ENCODE data around the gene ICAM2.
A peak's percentile ranks its signal among the peaks of the same experiment; 100 is the strongest.
"Not testable (repeated sequence)": the region's sequence is repeated elsewhere in the genome, so short reads cannot be mapped to it uniquely, and the experiment has no call there.

ICAM2 gene

DNA sequence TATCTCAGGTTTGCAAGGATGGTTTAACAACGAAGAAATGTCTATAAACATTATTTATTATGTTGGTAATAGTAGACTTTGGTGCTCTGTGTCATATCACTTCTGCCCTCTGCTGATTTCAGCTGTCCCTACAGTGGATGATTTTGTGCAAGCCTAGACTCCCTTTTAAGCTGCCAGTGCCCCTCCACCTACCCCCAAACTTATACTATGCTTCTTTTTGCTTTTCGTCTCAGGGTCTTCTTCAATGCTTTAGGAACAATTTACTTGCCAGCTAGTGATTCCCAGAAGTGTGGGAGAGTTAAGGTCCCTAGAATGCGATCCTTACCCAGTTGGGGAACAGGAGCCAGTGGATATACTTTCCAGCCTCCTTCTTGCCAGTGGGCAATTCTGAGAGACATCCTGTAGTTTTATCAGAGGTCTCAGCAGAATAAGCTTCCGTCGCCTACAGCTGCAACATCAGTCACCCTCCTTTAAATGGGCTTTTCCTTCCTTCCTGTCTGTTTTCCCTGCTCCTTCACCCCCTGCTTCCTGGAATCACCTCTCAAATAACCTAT is 4.1 kb downstream of the ICAM2 start:
- peak overlapping the region in 1 of 2 donors; percentile 31 for H3K9ac ChIP-seq (ENCODE audit: low read depth in 1 of 2, low read length in 2 of 2)

DNA sequence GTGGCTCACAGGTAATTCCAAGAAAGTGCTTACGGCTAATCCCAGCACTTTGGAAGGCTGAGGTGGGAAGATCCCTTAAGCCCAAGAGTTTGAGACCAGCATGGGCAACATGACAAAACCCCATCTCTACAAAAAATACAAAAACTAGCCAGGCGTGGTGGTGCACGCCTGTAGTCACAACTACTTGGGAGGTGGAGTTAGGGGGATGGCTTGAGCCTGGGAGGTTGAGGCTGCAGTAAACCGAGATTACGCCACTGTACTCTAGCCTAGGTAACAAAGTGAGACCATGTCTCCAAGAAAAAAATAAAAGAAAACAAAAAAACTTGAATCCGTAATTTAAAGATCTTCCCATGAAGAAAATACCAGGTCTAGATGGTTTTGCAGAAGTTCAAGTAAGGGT is 5.0 kb downstream of the ICAM2 start:
- H3K4me1 ChIP-seq (ENCODE audit: control insufficient read depth in 2 of 2, insufficient read depth in 2 of 2, low read length in 2 of 2): peaks cover 4% of the 10 kb centered on the region in 2 donors
- no peaks in the 10 kb centered on the region for H3K27me3 ChIP-seq (ENCODE audit: control insufficient read depth in 2 of 2, insufficient read depth in 2 of 2, low read length in 2 of 2)
- peak overlapping the region in 1 of 2 donors; percentile 24 for H3K27ac ChIP-seq (ENCODE audit: low read depth in 2 of 2, low read length in 2 of 2)
- no peaks in the 10 kb centered on the region for H3K36me3 ChIP-seq (ENCODE audit: control insufficient read depth in 2 of 2, insufficient read depth in 2 of 2, low read length in 2 of 2)
- H3K4me3 ChIP-seq (ENCODE audit: low read length in 2 of 2): no peak overlapping the region
- H3K9me3 ChIP-seq (ENCODE audit: control insufficient read depth in 2 of 2, low read length in 2 of 2): no peaks in the 10 kb centered on the region
- no peak overlapping the region for H3K9ac ChIP-seq (ENCODE audit: low read depth in 1 of 2, low read length in 2 of 2)

More for the DNA sequence above, 4.1 kb downstream of the ICAM2 start:
- H3K27me3 ChIP-seq (ENCODE audit: control insufficient read depth in 2 of 2, insufficient read depth in 2 of 2, low read length in 2 of 2): no peaks in the 10 kb centered on the region
- no peaks in the 10 kb centered on the region for H3K36me3 ChIP-seq (ENCODE audit: control insufficient read depth in 2 of 2, insufficient read depth in 2 of 2, low read length in 2 of 2)
- H3K9me3 ChIP-seq (ENCODE audit: control insufficient read depth in 2 of 2, low read length in 2 of 2): no peaks in the 10 kb centered on the region
- peak overlapping the region; percentile 19 to 29 for H3K4me3 ChIP-seq (ENCODE audit: low read length in 2 of 2)
- H3K4me1 ChIP-seq (ENCODE audit: control insufficient read depth in 2 of 2, insufficient read depth in 2 of 2, low read length in 2 of 2): peaks cover 8 to 9% of the 10 kb centered on the region in 2 donors
- peak overlapping the region; percentile 12 to 13 for H3K27ac ChIP-seq (ENCODE audit: low read depth in 2 of 2, low read length in 2 of 2)

DNA sequence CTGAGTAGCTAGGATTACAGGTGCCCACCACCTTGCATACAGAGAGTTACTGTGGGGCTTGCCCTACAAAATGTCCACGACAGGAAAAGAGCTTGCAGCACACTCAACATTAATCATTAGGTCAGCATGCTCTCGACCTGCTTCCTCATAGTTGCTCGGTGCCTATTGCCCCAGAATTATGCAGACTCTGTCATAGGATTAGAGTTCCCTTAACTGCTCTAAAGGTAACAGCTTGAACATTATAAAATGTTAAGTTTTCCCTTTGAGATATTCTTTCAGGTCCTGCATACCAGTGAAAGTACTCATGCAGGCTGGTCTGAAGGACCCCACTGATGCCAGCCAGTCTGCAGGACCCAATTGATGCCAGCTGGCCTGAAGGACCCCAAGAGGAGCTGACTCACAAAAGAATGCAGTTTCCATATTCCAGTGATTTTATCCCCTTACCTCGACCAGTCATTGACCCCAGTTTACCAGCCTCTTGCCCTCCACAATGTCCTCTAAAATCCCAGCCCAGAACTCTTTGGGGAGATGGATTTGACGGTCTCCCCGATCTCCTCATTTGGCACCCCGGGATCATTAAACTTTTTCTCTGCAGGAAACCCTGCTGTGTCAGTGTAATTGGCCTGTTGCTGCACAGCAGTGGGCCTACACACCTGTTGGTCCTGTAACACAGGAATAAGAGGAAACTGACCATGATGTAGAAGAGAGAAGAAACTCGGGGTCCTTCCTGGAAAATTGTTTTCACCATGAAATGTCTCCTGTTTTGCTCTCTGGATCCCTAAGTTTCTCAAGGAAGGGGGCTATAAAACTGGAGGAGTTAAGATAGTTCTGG is 10.6 kb downstream of the ICAM2 start:
- Histone ChIP-seq H3K9ac (ENCODE audit: low read depth in 1 of 2, low read length in 2 of 2) (no peak overlapping the region), H3K27ac (ENCODE audit: low read depth in 2 of 2, low read length in 2 of 2) (no peak overlapping the region), H3K4me1 (ENCODE audit: control insufficient read depth in 2 of 2, insufficient read depth in 2 of 2, low read length in 2 of 2) (peaks cover 4 to 11% of the 10 kb centered on the region in 2 donors), H3K4me3 (ENCODE audit: low read length in 2 of 2) (no peak overlapping the region), H3K27me3 (ENCODE audit: control insufficient read depth in 2 of 2, insufficient read depth in 2 of 2, low read length in 2 of 2) (no peaks in the 10 kb centered on the region), H3K9me3 (ENCODE audit: control insufficient read depth in 2 of 2, low read length in 2 of 2) (no peaks in the 10 kb centered on the region), H3K36me3 (ENCODE audit: control insufficient read depth in 2 of 2, insufficient read depth in 2 of 2, low read length in 2 of 2) (no peaks in the 10 kb centered on the region)

DNA sequence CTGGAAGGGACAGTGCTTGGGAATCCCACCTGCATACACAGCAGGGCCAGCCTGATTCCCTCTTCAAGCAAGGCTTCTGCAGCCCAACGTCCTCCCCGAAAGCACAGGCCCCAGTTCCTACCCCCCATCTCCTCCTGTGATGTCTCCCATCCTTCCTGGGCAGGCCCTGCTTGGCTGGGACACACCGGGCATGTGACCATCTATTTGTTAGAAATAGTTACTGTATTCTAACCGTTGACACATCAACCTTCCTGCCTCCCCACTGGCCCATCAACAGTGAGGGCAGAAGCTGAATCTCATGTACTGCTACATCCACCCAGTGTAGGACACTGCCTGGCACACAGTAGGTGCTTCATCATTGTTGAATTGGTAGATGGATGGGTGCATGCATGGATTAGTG is 11.6 kb downstream of the ICAM2 start:
- Histone ChIP-seq H3K27me3 (ENCODE audit: control insufficient read depth in 2 of 2, insufficient read depth in 2 of 2, low read length in 2 of 2) (no peaks in the 10 kb centered on the region), H3K36me3 (ENCODE audit: control insufficient read depth in 2 of 2, insufficient read depth in 2 of 2, low read length in 2 of 2) (no peaks in the 10 kb centered on the region), H3K9me3 (ENCODE audit: control insufficient read depth in 2 of 2, low read length in 2 of 2) (no peaks in the 10 kb centered on the region), H3K4me1 (ENCODE audit: control insufficient read depth in 2 of 2, insufficient read depth in 2 of 2, low read length in 2 of 2) (peaks cover 4 to 11% of the 10 kb centered on the region in 2 donors), H3K9ac (ENCODE audit: low read depth in 1 of 2, low read length in 2 of 2) (no peak overlapping the region), H3K27ac (ENCODE audit: low read depth in 2 of 2, low read length in 2 of 2) (peak overlapping the region in 1 of 2 donors; percentile 9), H3K4me3 (ENCODE audit: low read length in 2 of 2) (no peak overlapping the region)

DNA sequence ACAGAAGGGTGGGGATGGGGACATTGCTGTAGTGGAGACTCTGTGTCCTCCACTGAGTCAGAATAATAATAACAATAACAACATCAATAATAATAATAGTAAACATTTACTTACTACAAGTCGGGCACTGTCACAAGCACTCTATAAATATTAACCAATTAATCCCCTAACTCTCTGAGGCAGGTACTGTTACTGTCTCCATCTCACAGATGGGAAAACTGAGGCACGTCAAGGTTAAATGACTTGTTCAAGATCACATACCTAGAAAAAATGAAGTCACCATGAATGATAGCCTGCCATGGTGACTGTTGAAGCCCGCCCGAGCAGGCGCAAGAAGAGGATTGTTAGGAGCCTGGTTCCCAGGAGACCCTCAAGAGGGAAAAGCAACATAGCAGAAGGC is 12.1 kb downstream of the ICAM2 start:
- peak overlapping the region in 1 of 2 donors; percentile 9 for H3K27ac ChIP-seq (ENCODE audit: low read depth in 2 of 2, low read length in 2 of 2)
- no peaks in the 10 kb centered on the region for H3K27me3 ChIP-seq (ENCODE audit: control insufficient read depth in 2 of 2, insufficient read depth in 2 of 2, low read length in 2 of 2)
- H3K9ac ChIP-seq (ENCODE audit: low read depth in 1 of 2, low read length in 2 of 2): no peak overlapping the region
- no peaks in the 10 kb centered on the region for H3K36me3 ChIP-seq (ENCODE audit: control insufficient read depth in 2 of 2, insufficient read depth in 2 of 2, low read length in 2 of 2)
- H3K4me1 ChIP-seq (ENCODE audit: control insufficient read depth in 2 of 2, insufficient read depth in 2 of 2, low read length in 2 of 2): peaks cover 4 to 11% of the 10 kb centered on the region in 2 donors
- H3K4me3 ChIP-seq (ENCODE audit: low read length in 2 of 2): no peak overlapping the region
- no peaks in the 10 kb centered on the region for H3K9me3 ChIP-seq (ENCODE audit: control insufficient read depth in 2 of 2, low read length in 2 of 2)

DNA sequence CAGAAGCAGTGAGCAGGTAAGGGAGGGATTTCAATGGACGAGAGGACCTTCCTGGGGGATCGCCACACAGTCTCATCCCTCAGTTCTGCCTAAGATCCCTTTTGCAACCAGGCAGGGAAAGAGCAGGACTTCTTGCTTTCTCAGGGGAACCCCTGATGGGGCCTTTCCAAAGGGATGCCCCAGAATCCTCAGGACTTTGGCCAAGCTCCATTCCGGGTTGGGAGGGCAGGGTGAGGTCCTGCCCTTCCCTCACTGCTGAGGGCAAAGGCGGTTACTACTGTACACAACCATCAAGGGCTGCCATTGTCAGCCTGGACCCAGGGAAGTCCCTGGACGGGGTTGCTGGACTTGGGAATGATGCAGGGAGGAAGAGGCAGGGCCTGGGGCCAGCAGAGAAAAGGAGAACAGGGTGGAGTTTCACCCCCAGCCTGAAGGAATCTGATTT is 12.6 kb downstream of the ICAM2 start:
- no peak overlapping the region for H3K9ac ChIP-seq (ENCODE audit: low read depth in 1 of 2, low read length in 2 of 2)
- no peaks in the 10 kb centered on the region for H3K9me3 ChIP-seq (ENCODE audit: control insufficient read depth in 2 of 2, low read length in 2 of 2)
- H3K4me3 ChIP-seq (ENCODE audit: low read length in 2 of 2): no peak overlapping the region
- no peaks in the 10 kb centered on the region for H3K36me3 ChIP-seq (ENCODE audit: control insufficient read depth in 2 of 2, insufficient read depth in 2 of 2, low read length in 2 of 2)
- peaks cover 4 to 11% of the 10 kb centered on the region in 2 donors for H3K4me1 ChIP-seq (ENCODE audit: control insufficient read depth in 2 of 2, insufficient read depth in 2 of 2, low read length in 2 of 2)
- no peaks in the 10 kb centered on the region for H3K27me3 ChIP-seq (ENCODE audit: control insufficient read depth in 2 of 2, insufficient read depth in 2 of 2, low read length in 2 of 2)
- no peak overlapping the region for H3K27ac ChIP-seq (ENCODE audit: low read depth in 2 of 2, low read length in 2 of 2)

DNA sequence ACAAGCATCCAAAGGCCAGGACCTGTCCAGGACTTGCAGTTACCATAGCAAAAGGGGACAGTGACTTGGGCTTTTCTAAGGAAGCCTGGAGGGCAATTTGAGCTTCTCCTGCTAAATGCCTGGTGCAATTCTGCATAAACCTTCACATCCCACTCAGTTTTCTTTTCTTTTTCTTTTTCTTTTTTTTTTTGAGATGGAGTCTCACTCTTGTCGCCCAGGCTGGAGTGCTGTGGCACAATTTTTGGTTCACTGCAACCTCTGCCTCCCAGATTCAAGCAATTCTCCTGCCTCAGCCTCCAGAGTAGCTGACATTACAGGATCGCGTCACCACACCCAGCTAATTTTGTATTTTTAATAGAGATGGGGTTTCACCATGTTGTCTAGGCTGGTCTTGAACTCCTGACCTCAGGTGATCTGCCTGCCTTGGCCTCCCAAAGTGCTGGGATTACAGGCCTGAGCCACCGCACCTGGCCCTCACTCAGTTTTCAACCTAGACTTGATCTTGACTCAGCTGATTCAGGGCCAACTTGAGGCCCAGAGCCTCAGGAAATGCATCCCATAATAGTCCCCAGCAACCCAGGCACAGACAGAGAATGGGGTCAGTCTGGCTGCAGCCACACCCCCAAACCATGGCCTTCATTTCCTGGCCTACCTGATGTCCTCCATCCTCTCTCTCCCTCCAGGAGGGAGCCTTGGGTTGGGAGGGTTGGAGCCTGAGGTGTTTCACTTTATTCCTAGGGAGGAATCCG is 13.2 kb downstream of the ICAM2 start:
- not testable (repeated sequence) for H3K27ac ChIP-seq (ENCODE audit: low read depth in 2 of 2, low read length in 2 of 2); H3K36me3 ChIP-seq (ENCODE audit: control insufficient read depth in 2 of 2, insufficient read depth in 2 of 2, low read length in 2 of 2); H3K9me3 ChIP-seq (ENCODE audit: control insufficient read depth in 2 of 2, low read length in 2 of 2); H3K4me3 ChIP-seq (ENCODE audit: low read length in 2 of 2); H3K27me3 ChIP-seq (ENCODE audit: control insufficient read depth in 2 of 2, insufficient read depth in 2 of 2, low read length in 2 of 2); H3K9ac ChIP-seq (ENCODE audit: low read depth in 1 of 2, low read length in 2 of 2)
- peaks cover 4 to 11% of the 10 kb centered on the region in 2 donors for H3K4me1 ChIP-seq (ENCODE audit: control insufficient read depth in 2 of 2, insufficient read depth in 2 of 2, low read length in 2 of 2)

DNA sequence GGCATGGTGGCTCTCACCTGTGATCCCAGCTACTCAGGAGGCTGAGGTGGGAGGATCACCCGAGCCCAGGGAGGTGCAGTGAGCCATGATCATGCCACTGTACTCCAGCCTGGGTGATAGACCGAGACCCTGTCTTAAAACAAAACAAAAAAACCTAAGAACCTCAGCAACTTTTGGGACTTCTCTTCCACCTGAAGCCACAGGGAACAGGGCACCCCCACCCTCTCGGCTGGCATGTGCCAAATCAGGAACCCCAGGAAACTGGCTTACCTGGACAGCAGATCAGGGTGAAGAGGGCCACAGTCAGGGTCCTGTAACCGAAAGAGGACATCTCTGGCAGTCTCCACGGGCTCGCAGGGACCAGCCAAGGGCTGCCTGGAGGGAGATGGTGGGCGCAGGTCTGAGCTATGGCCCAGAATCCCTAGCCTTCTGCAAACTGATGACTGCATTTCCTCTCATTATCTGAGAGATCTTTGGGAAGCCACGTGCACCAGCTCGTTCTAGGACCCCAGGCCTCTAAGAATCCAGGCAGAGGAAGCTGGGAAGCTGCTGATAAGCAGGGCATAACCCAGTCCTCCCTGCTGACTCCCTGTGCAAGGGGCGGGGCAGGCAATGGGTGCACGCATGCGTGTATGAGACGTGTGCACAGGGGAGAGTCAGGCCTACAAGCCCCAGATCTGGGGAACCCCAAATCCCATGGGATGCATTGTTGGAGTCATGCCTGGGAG is 13.9 kb downstream of the ICAM2 start:
- peaks cover 4 to 11% of the 10 kb centered on the region in 2 donors for H3K4me1 ChIP-seq (ENCODE audit: control insufficient read depth in 2 of 2, insufficient read depth in 2 of 2, low read length in 2 of 2)
- H3K27ac ChIP-seq (ENCODE audit: low read depth in 2 of 2, low read length in 2 of 2): no peak overlapping the region
- no peak overlapping the region for H3K9ac ChIP-seq (ENCODE audit: low read depth in 1 of 2, low read length in 2 of 2)
- no peaks in the 10 kb centered on the region for H3K36me3 ChIP-seq (ENCODE audit: control insufficient read depth in 2 of 2, insufficient read depth in 2 of 2, low read length in 2 of 2)
- no peaks in the 10 kb centered on the region for H3K27me3 ChIP-seq (ENCODE audit: control insufficient read depth in 2 of 2, insufficient read depth in 2 of 2, low read length in 2 of 2)
- H3K4me3 ChIP-seq (ENCODE audit: low read length in 2 of 2): no peak overlapping the region
- no peaks in the 10 kb centered on the region for H3K9me3 ChIP-seq (ENCODE audit: control insufficient read depth in 2 of 2, low read length in 2 of 2)

DNA sequence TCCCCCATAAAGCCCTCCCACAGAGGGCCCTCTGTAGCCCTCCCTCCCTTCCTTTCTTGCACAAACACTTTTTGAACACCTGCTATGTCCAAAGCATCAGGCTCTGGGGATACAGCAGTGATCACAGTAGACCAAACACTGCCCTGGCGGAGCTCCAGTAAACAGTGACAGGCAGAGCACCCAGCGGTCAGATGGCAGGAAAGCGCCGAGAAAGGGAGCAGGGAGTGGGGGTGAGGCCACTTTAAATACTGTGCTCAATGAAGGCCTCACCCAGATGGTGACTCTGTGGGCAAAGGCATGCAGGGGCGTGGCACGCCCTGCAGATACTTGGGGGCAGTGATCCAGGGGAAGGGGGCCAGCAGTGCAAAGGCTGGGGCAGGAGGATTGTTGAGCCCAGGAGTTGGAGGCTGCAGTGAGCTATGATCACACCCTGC is 14.7 kb downstream of the ICAM2 start:
- no peaks in the 10 kb centered on the region for H3K27me3 ChIP-seq (ENCODE audit: control insufficient read depth in 2 of 2, insufficient read depth in 2 of 2, low read length in 2 of 2)
- no peak overlapping the region for H3K9ac ChIP-seq (ENCODE audit: low read depth in 1 of 2, low read length in 2 of 2)
- no peaks in the 10 kb centered on the region for H3K36me3 ChIP-seq (ENCODE audit: control insufficient read depth in 2 of 2, insufficient read depth in 2 of 2, low read length in 2 of 2)
- H3K9me3 ChIP-seq (ENCODE audit: control insufficient read depth in 2 of 2, low read length in 2 of 2): no peaks in the 10 kb centered on the region
- H3K4me1 ChIP-seq (ENCODE audit: control insufficient read depth in 2 of 2, insufficient read depth in 2 of 2, low read length in 2 of 2): peaks cover 4 to 11% of the 10 kb centered on the region in 2 donors
- no peak overlapping the region for H3K27ac ChIP-seq (ENCODE audit: low read depth in 2 of 2, low read length in 2 of 2)
- no peak overlapping the region for H3K4me3 ChIP-seq (ENCODE audit: low read length in 2 of 2)
